Esophagus mucosa (tissue), 1 donor: ENCODE measurements around the gene RASSF4. TPM values are rescaled to one million over a fixed set of nuclear protein-coding genes. Genes with fewer than 3 reads are reported as not detected.

Source experiments
- ATAC-seq: fragments of 200-7000 bp; cut with Tn5 transposase; one replicate; pipeline ENCODE4 v1.9.1; 2020
- total RNA-seq: library from RNA; stranded (reverse); gene quantifications from one replicate; pipeline ENCODE4 v1.2.4, GENCODE V29; 2023
- donor health status: DM: yes; HTN: yes; CAD: no.

Gene RASSF4
- total RNA-seq = 2.3 TPM

- peak; percentile 98 for ATAC-seq
Observed at GRCh38 chr10:44959247-44960087, at the start of gene RASSF4. Gene RASSF4 (plus strand): TSS chr10:44959802. CDS start chr10:44970203, 10,401 bp downstream.

GRCh38 chr10:44909910-44910309, 49.7 kb upstream of the RASSF4 start:
- no peak for ATAC-seq

GRCh38 chr10:44910602-44911001, 49.0 kb upstream of the RASSF4 start:
- ATAC-seq = no peak

- ATAC-seq = no peak
Observed at GRCh38 chr10:44911081-44911540, 48.5 kb upstream of the RASSF4 start, which contains the start of gene TMEM72. Gene TMEM72 (plus strand): TSS chr10:44911337. CDS start chr10:44911513, 176 bp downstream.

- no peak for ATAC-seq
Observed at GRCh38 chr10:44911951-44912350, 47.7 kb upstream of the RASSF4 start.

GRCh38 chr10:44913350-44914081, 46.1 kb upstream of the RASSF4 start:
- no peak for ATAC-seq

GRCh38 chr10:44914891-44915290, 44.7 kb upstream of the RASSF4 start:
- ATAC-seq = no peak

GRCh38 chr10:44916429-44916828, 43.2 kb upstream of the RASSF4 start:
- no peak for ATAC-seq

GRCh38 chr10:44917848-44918247, 41.8 kb upstream of the RASSF4 start:
- ATAC-seq = no peak

GRCh38 chr10:44920252-44920651, 39.4 kb upstream of the RASSF4 start:
- no peak for ATAC-seq

- no peak for ATAC-seq
Observed at GRCh38 chr10:44921061-44921460, 38.5 kb upstream of the RASSF4 start.

- ATAC-seq = no peak
Observed at GRCh38 chr10:44921506-44921905, 38.1 kb upstream of the RASSF4 start.

GRCh38 chr10:44922021-44922420, 37.6 kb upstream of the RASSF4 start:
- no peak for ATAC-seq

- no peak for ATAC-seq
Observed at GRCh38 chr10:44922796-44923545, 36.6 kb upstream of the RASSF4 start.

- no peak for ATAC-seq
Observed at GRCh38 chr10:44923611-44924010, 36.0 kb upstream of the RASSF4 start.

- ATAC-seq = no peak
Observed at GRCh38 chr10:44924261-44925040, 35.2 kb upstream of the RASSF4 start.

- ATAC-seq = no peak
Observed at GRCh38 chr10:44925224-44925623, 34.4 kb upstream of the RASSF4 start.

- no peak for ATAC-seq
Observed at GRCh38 chr10:44925811-44926750, 33.5 kb upstream of the RASSF4 start.

- no peak for ATAC-seq
Observed at GRCh38 chr10:44926751-44927351, 32.8 kb upstream of the RASSF4 start.

GRCh38 chr10:44927352-44927751, 32.2 kb upstream of the RASSF4 start:
- ATAC-seq = peak; percentile 35
